ENCODE measurements around the gene DMXL2.
"Not testable (repeated sequence)": the region's sequence is repeated elsewhere in the genome, so short reads cannot be mapped to it uniquely, and the experiment has no call there.

Gene DMXL2

GRCh38 chr15:51621155-51621765 is 1.3 kb downstream of the DMXL2 start:
- no peak for DNase-seq

- no peak for DNase-seq
Observed at GRCh38 chr15:51620641-51621040, 1.9 kb downstream of the DMXL2 start.

GRCh38 chr15:51620122-51620521 is 2.4 kb downstream of the DMXL2 start:
- DNase-seq = no peak

GRCh38 chr15:51619331-51620035 is 3.1 kb downstream of the DMXL2 start:
- DNase-seq = no peak

GRCh38 chr15:51617886-51618285 is 4.7 kb downstream of the DMXL2 start:
- no peak for DNase-seq

GRCh38 chr15:51613951-51614350 is 8.6 kb downstream of the DMXL2 start:
- DNase-seq = no peak

GRCh38 chr15:51612669-51613068 is 9.9 kb downstream of the DMXL2 start:
- DNase-seq = peak; percentile 4

DNA sequence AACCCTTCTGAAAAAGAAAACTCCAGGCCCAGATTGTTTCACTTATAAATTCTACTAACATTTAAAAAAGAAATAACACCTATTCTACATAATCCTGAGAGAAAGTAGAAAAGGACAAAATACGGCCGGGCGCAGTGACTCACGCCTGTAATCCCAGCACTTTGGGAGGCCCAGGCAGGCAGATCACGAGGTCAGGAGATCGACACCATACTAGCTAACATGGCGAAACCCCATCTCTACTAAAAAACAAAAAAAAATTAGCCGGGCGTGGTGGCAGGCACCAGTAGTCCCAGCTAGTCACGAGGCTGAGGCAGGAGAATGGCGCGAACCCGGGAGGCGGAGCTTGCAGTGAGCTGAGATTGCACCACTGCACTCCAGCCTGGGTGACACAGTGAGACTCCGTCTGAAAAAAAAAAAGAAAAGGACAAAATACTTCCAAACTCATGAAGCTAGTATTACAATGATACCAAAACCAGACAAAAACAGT is 19.1 kb downstream of the DMXL2 start:
- DNase-seq = not testable (repeated sequence)

DNA sequence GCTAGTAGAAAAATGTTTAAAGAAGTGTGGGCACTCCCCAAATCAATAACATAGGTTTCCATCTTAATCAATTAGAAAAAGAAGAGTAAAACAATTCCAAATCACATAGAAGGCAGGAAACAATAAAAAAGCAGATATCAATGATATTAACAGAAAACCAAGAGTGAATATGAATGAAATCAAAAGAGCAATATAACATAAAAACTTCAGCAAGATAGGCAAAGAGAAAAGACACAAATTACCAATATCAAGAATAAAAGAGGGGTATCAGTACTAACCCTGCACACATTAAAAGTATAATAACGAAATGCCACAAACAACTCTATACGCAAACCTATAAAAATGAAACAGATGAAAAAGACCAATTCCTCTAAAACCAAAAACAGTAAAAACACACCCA is 19.6 kb downstream of the DMXL2 start:
- no peak for DNase-seq

- no peak for DNase-seq
Observed at GRCh38 chr15:51602484-51602883, 20.1 kb downstream of the DMXL2 start.

DNA sequence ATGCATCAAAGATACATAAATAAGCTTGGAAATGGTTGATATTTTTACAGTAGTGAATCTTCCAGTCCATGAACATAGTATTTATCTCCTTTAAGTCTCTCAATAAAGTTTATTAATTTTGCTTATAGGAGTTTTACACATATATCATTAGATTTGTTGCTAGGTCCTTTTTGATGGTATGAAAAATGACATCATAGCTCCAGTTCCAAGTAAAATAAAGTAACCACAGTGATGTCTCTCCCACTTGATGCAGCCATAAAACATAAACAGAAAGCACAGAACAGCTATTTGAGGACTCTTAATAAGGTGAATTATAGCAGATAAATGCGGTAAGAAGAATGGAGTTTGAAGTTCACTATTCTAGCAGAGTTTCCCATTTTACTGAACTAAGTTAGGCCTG is 20.8 kb downstream of the DMXL2 start:
- DNase-seq = no peak

DNA sequence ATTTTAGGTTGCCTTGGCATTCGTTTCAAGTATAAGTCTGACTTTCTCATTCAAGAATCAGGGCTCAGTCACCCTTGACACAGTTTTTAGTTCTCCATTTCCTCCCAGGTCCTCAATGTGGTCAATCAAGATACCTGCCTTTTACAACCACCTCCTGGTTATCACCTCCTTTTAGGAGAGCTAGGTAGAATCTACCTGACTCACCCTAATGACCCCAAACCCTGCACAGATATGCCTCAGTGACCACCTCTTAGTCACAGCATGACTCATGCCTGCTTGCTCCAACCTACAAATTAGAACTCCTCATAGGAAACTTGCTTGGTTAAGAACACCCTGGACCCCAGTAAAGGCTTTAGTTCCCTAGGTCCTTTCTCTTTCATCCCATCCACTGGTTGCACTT is 22.5 kb downstream of the DMXL2 start:
- DNase-seq = no peak

DNA sequence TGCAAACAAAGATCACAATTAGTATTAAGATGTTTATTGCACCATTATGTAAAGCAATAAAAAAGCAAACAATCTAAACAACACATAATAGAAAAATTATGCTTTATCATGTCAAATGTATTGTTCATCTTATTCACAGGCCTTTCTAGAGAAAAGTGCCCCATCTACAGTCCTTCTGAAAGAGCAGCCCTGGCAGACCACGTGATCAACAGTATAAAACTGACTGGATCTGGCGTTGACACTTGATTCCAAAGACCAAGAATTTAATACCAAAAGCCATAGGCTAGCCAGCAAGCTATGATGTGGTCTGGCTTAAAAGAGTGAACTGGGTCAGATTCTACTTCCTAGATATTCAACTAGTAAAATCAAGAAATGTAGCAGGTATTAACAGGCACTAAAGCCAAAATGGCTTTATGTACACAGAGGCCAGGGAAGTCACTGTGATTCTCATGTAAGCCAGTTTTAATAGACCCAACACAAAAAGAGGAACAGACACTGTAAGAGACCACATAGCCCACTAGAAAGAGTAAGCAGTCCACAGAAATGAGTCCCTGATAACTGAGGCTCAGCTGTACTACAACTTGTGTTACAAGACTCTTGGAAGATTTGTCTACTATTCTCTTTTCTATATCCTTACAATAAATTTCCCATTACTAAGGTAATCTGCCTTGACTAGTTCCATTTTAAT is 32.5 kb downstream of the DMXL2 start:
- peak; percentile 59 for DNase-seq

- DNase-seq = no peak
Observed at GRCh38 chr15:51588966-51589365, 33.6 kb downstream of the DMXL2 start.

- no peak for DNase-seq
Observed at GRCh38 chr15:51585986-51586385, 36.6 kb downstream of the DMXL2 start.

DNA sequence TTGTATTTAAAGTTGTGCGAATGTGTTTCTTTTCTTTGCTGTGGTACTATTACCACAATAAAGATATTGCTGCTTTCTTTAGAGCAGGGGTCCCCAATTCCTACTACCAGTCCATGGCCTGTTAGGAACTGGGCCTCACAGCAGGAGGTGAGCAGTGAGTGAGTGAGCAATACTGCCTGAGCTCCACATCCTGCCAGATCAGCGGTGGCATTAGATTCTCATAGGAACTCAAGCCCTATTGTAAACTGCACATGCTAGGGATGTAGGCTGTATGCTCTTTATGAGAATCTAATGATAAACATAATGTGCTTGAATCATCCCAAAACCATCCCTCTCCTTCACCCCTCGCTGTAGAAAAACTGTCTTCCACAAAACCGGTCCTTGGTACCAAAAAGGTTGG is 41.6 kb downstream of the DMXL2 start:
- no peak for DNase-seq

- peak; percentile 61 for DNase-seq
Observed at GRCh38 chr15:51580385-51580784, 42.2 kb downstream of the DMXL2 start.

DNA sequence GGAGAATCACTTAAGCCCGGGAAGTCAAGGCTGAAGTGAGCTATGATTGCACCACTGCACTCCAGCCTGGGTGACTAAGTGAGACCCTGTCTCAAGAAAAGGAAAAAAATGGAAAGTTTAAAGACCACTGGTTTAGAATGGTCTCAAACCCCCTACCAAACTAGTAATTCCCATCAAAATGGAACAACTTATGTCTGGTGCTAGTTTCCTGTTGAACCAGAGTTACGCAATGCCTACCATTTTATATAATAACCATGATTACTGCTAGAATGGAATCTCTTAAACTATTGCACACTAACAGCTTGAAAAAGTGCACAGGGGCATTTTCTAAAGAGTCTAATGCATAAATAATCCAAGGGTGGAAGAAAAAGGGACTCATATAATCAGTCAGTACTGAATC is 43.6 kb downstream of the DMXL2 start:
- no peak for DNase-seq

DNA sequence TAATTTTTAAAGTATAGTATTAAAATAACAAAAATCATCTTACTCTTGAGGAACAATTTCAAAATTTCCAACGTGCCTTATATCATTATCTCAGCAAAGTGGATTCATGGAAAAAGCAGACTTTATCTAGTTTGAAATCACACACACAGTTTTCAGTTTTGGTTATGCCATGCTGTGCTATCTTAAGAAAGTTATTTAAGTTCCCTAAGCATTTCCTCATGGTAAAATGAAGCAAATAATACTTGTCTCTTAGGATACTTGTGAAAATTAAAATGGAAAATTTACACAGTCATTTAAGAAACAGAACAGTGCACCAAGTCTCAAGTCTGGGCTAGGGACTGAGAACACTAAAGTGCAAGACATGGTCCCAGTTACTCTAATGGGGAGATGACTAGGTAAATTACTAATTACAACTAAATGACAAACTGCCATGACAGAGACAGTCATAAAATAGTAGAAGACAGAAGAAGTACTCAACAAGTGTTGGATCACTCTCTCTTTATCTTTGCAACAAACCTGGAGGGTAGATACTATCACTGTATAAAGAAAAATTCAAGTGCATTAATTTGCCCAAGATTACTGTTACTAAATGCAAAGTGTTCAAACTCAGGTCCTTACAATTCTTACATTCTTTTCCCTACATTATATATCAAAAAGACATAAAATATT is 44.8 kb downstream of the DMXL2 start:
- DNase-seq = no peak

DNA sequence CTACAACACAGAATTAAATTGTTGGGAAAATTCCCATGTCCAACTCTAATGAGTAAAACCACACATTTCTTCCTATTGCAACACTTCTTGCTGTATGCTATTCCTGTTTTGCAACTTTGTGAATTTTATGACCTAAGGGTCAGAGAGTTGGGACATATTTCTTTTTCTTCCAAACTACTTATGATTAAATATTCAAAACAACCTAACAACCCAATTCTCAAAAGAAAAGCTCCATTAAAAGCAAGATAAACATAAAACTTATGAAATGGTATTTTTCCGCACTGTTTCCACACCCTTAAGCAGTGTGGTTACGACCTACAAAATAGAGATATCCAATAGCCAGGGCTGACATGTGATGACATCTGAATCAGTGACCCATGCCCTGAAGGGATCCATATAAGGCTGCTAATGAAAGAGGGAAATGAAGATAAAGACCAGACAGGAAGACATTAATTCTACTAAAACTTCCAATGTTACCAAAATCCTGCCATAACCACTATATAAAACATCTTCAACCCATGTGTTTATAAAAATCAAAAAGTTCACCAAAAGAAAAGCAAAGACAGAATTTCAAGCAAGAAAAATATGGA is 45.6 kb downstream of the DMXL2 start:
- no peak for DNase-seq

DNA sequence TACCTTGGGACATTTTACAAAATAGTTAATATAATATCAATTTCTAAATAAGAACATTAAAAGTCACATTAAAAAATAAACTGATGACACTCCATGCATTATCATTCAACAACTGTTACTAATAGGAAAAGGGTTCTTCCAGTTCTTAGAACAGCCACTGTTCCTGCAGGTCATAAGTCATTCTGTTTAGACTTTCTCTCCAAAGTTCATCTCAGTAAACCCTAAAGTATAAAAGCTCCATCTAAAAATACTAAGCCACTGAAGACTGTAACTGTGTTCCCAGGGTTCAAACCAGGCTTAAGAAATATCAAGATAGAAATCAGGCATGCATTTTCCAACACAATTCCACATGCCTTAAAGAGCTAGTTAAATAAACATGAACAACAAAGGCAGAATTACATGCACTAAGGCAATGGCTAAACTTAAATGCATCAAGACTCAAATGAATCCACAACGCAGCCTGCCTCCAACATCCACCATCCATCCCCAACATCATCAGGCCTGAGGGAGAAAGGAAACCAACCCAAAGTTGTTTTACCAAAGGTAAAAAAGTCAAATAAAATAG is 46.2 kb downstream of the DMXL2 start:
- DNase-seq = no peak

GRCh38 chr15:51575775-51576174 is 46.8 kb downstream of the DMXL2 start:
- no peak for DNase-seq

DNA sequence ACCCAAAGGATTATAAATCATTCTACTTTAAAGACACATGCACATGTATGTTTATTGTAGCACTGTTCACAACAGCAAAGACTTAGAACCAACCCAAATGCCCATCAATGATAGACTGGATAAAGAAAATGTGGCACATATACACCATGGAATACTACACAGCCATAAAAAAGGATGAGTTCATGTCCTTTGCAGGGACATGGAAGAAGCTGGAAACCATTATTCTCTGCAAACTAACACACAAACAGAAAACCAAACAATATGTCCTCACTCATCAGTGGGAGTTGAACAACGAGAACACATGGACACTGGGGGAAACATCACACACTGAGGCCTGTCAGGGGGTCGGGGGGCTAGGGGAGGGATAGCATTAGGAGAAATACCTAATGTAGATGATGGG is 49.2 kb downstream of the DMXL2 start:
- DNase-seq = not testable (repeated sequence)

Measured in OCI-M1 (cell line).